ENCODE data around the gene AMPH. TPM values are rescaled to one million over a fixed set of nuclear protein-coding genes. Genes with fewer than 3 reads are reported as not detected.

AMPH gene
- total and polyA plus RNA-seq, 8 donors: 0.90 to 12.5 (median 10.7) TPM

DNA sequence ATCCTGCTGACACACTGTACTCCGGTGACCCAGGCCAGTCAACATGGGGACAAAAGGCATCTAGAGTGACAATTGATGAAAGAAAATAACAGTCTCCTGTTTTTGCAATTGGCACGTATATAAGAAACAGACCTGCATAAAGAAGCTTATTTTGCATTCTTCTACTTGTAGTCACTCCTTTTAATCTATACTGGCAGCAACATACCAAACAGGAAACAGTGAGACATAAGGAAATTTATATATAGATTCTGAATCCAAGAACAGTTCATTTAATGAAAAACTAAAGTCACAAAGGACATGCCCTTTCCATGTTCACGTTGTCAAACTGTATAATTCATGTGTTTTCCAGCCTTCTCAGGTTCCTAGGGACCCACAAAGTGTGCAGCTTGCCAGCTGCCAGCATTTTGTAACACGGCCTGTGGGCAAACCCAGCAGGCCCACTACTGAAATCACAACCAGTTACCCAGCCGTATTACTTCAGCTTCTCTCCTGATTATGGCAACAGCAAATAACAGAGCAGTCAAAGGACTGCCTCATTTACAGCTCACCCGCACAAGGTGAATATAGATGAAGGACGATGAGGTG lies 72.3 kb downstream of the AMPH start:
- Histone ChIP-seq H3K4me3 (no peak overlapping the region), H3K27ac (no peak overlapping the region), H3K27me3 (no peaks in the 10 kb centered on the region), H3K4me1 (no peaks in the 10 kb centered on the region), H3K9me3 (no peaks in the 10 kb centered on the region), H3K36me3 (no peaks in the 10 kb centered on the region)
- no peak for TF ChIP-seq CTCF (IDR thresholded peaks at IDR 0.05)
- DNase-seq: no peak
- intact Hi-C loops (cut with DNase I): no loop called here
- no peak for ATAC-seq

GRCh38 chr7:38554586-38554985 lies 76.6 kb downstream of the AMPH start:
- intact Hi-C loops (cut with DNase I): no loop called here
- no peak for TF ChIP-seq CTCF (IDR thresholded peaks at IDR 0.05)
- Histone ChIP-seq H3K27ac (no peak overlapping the region), H3K9me3 (no peaks in the 10 kb centered on the region), H3K4me3 (no peak overlapping the region), H3K4me1 (no peaks in the 10 kb centered on the region), H3K36me3 (no peaks in the 10 kb centered on the region), H3K27me3 (no peaks in the 10 kb centered on the region)
- DNase-seq (no peak), ATAC-seq (no peak)

GRCh38 chr7:38550836-38551235 lies 80.3 kb downstream of the AMPH start:
- no peaks in the 10 kb centered on the region for H3K9me3 ChIP-seq
- intact Hi-C loops (cut with DNase I): no loop called here
- DNase-seq: no peak
- no peak for ATAC-seq
- H3K27ac ChIP-seq: no peak overlapping the region
- H3K27me3 ChIP-seq: no peaks in the 10 kb centered on the region
- TF ChIP-seq CTCF (IDR thresholded peaks at IDR 0.05): no peak
- no peak overlapping the region for H3K4me3 ChIP-seq
- no peaks in the 10 kb centered on the region for H3K36me3 ChIP-seq
- no peaks in the 10 kb centered on the region for H3K4me1 ChIP-seq

- H3K27ac ChIP-seq: no peak overlapping the region
- no peak overlapping the region for H3K4me3 ChIP-seq
- H3K9me3 ChIP-seq: no peaks in the 10 kb centered on the region
- H3K36me3 ChIP-seq: no peaks in the 10 kb centered on the region
- intact Hi-C loops (cut with DNase I): no loop called here
- no peaks in the 10 kb centered on the region for H3K4me1 ChIP-seq
- no peak for TF ChIP-seq CTCF (IDR thresholded peaks at IDR 0.05)
- DNase-seq (no peak), ATAC-seq (no peak)
- H3K27me3 ChIP-seq: no peaks in the 10 kb centered on the region
These were observed 82.6 kb downstream of the AMPH start for GRCh38 chr7:38548605-38549004.

DNA sequence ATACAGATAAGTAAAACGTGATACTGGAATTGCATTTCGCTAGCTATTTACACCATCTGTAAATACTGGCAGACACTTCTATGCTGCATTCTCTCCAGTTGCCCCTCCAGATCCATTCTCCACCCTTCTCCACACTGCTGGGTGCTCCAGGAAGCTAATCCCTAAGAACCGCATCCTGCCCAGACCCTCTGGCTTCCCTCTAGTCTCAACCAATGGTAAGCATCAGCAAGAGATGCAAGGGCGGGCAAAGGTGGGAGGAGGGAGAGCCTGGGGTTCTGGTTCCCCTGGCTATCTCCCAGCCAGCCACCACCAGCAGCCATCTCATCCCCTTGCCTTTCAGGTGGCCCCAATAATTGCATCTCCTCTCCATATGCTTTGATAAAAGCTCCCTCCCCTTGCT lies 84.4 kb downstream of the AMPH start:
- Histone ChIP-seq H3K4me1 (no peaks in the 10 kb centered on the region), H3K27me3 (no peaks in the 10 kb centered on the region), H3K9me3 (no peaks in the 10 kb centered on the region), H3K27ac (no peak overlapping the region), H3K4me3 (no peak overlapping the region), H3K36me3 (no peaks in the 10 kb centered on the region)
- ATAC-seq (no peak), DNase-seq (no peak)
- no peak for TF ChIP-seq CTCF (IDR thresholded peaks at IDR 0.05)
- intact Hi-C loops (cut with DNase I): no loop called here

Measured in left lung (tissue), 10 donors.